ENCODE measurements around the gene GRAMD2B. TPM values are rescaled to one million over a fixed set of nuclear protein-coding genes. Genes with fewer than 3 reads are reported as not detected.

Gene GRAMD2B
- total and polyA plus RNA-seq, 2 of the 8 experiments (the other 6 are each of a cell fraction or from before 2014, with no cell fraction given) = 6.4 to 9.4 TPM

GRCh38 chr5:126514558-126515141, 91.4 kb downstream of the GRAMD2B start (continued):
- TF ChIP-seq BCL11A (IDR thresholded peaks at IDR 0.05; ENCODE audit: low read depth in 2 of 2, low read length in 2 of 2) = no peak
- TF ChIP-seq, protein P1, sequence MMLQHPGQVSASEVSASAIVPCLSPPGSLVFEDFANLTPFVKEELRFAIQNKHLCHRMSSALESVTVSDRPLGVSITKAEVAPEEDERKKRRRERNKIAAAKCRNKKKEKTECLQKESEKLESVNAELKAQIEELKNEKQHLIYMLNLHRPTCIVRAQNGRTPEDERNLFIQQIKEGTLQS (IDR thresholded peaks at IDR 0.05; ENCODE audit: insufficient read depth, low read depth, low read length) = no peak

Data from H1 (cell line).